Nephron (organoid): Measurements from ENCODE around the gene RUSC2.

ENCODE experiments used
- H3K27ac Mint-ChIP-seq, 3 experiments: 2 replicates each; pipeline ENCODE4 v1.8.0; 2020; ENCODE audit warnings: mixed read lengths in 3 of 3, mild to moderate bottlenecking in 2 of 3, moderate library complexity in 1 of 3
- H3K27me3 Mint-ChIP-seq: 2 replicates; pipeline ENCODE4 v1.8.0; 2021; ENCODE audit warnings: low read depth, mild to moderate bottlenecking, moderate library complexity, mixed read lengths
- H3K36me3 Mint-ChIP-seq: 2 replicates; pipeline ENCODE4 v1.8.0; 2020; ENCODE audit warnings: low read depth, mixed read lengths
- H3K4me1 Mint-ChIP-seq: 2 replicates; pipeline ENCODE4 v1.8.0; 2020; ENCODE audit warnings: mixed read lengths
- H3K4me3 Mint-ChIP-seq, 3 experiments: 2 replicates each; pipeline ENCODE4 v1.8.0; 2020; ENCODE audit warnings: mild to moderate bottlenecking in 3 of 3, mixed read lengths in 3 of 3, moderate library complexity in 2 of 3
- H3K9me3 Mint-ChIP-seq: 2 replicates; pipeline ENCODE4 v1.8.0; 2020; ENCODE audit warnings: mixed read lengths
- TF ChIP-seq, protein P1 (sequence below), 3 experiments: fragments of 200-600 bp; sonication (generic); IDR thresholded peaks; one replicate each; pipeline ENCODE4 v1.5.0; 2021; ENCODE audit warnings: antibody characterized with exemption in 3 of 3; ENCODE audit not compliant: unreplicated experiment in 3 of 3

RUSC2 gene

DNA sequence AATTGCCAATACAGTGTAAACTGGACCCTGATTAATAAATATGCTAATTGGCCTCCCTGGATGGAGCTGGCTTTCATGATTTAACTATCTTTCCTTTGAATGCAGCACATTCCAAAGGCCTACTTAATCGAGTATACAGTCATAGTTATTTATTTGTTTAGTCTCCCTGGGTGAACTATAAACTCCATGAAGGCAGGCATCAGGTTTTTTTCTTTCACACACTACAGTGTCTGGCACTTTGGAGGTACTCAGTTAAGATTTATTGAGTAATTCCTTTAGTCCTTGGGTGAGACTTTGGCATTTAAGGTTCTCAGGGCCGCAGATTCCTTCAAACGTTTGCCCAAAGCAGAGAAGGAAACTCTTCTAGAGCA lies 20.5 kb downstream of the RUSC2 start:
- Mint-ChIP-seq H3K36me3 (no peaks in the 10 kb centered on the region), H3K4me1 (peaks cover 47% of the 10 kb centered on the region), H3K9me3 (no peaks in the 10 kb centered on the region), H3K27me3 (no peaks in the 10 kb centered on the region), H3K4me3 (peak overlapping the region in 1 of 3 experiments; percentile 48), H3K27ac (peak overlapping the region; percentile 83 to 99 (median 98))
- TF ChIP-seq, protein P1, sequence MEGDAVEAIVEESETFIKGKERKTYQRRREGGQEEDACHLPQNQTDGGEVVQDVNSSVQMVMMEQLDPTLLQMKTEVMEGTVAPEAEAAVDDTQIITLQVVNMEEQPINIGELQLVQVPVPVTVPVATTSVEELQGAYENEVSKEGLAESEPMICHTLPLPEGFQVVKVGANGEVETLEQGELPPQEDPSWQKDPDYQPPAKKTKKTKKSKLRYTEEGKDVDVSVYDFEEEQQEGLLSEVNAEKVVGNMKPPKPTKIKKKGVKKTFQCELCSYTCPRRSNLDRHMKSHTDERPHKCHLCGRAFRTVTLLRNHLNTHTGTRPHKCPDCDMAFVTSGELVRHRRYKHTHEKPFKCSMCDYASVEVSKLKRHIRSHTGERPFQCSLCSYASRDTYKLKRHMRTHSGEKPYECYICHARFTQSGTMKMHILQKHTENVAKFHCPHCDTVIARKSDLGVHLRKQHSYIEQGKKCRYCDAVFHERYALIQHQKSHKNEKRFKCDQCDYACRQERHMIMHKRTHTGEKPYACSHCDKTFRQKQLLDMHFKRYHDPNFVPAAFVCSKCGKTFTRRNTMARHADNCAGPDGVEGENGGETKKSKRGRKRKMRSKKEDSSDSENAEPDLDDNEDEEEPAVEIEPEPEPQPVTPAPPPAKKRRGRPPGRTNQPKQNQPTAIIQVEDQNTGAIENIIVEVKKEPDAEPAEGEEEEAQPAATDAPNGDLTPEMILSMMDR (IDR thresholded peaks at IDR 0.05; ENCODE audit: unreplicated experiment in 3 of 3): no peak

DNA sequence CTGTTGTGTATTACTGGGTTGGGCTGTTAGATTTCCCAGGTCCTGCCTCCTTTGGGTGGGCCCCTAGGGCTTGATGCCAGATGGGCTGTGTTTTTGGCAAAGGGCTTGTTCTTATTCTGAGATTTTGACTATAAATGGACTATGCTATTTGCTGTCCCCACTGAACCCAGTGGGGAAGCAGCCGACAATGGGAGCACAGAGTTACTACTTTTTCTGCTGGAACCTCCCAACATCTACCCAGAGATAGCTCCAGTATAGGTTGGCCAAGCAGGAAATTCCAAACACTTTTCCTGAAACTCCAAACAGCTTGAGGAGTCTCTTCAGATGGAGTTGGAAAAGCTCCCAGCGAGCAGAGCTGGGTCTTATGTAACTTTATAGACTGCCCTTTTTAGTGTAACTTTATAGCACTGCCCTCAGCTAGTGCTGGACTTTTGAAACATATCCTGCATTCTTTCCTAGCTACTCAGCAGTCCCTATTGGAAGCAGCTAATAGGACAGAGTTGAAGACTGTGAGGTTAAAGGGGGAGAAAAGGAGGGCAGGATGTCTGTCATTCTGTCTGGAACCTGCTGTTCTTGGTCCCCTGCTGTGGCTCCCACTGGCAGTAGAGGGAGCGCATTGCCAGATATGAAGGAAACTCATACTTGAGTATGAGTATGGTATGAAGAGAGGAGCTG lies 21.0 kb downstream of the RUSC2 start:
- peaks cover 47% of the 10 kb centered on the region for H3K4me1 Mint-ChIP-seq
- no peaks in the 10 kb centered on the region for H3K9me3 Mint-ChIP-seq
- peak overlapping the region; percentile 83 to 99 (median 98) for H3K27ac Mint-ChIP-seq
- peak overlapping the region in 1 of 3 experiments; percentile 48 for H3K4me3 Mint-ChIP-seq
- H3K36me3 Mint-ChIP-seq: no peaks in the 10 kb centered on the region
- TF ChIP-seq, protein P1 (IDR thresholded peaks at IDR 0.05; ENCODE audit: unreplicated experiment in 3 of 3): no peak
- H3K27me3 Mint-ChIP-seq: no peaks in the 10 kb centered on the region

DNA sequence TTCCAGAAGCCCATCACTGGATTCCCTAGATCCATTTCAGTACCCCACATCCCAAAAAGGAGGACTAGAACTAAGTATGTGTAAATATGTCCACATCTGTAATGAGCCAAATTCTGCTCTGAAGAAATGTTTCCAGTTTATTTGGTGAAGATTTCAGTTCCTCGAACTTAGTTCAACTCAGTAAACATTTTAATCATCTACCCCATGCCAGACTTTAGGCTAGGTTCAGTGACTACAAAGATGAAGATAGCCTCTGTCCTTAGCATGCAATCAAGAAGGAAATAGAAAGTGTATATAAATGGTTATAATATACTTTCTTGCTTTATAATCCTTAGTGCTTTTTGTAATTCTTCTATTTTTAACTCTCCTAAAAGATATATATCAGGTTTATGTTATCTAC lies 21.5 kb downstream of the RUSC2 start:
- TF ChIP-seq, protein P1 (IDR thresholded peaks at IDR 0.05; ENCODE audit: unreplicated experiment in 3 of 3): no peak
- H3K27me3 Mint-ChIP-seq: no peaks in the 10 kb centered on the region
- no peak overlapping the region for H3K4me3 Mint-ChIP-seq
- peak overlapping the region; percentile 83 to 99 (median 98) for H3K27ac Mint-ChIP-seq
- H3K4me1 Mint-ChIP-seq: peaks cover 53% of the 10 kb centered on the region
- H3K9me3 Mint-ChIP-seq: no peaks in the 10 kb centered on the region
- H3K36me3 Mint-ChIP-seq: no peaks in the 10 kb centered on the region

DNA sequence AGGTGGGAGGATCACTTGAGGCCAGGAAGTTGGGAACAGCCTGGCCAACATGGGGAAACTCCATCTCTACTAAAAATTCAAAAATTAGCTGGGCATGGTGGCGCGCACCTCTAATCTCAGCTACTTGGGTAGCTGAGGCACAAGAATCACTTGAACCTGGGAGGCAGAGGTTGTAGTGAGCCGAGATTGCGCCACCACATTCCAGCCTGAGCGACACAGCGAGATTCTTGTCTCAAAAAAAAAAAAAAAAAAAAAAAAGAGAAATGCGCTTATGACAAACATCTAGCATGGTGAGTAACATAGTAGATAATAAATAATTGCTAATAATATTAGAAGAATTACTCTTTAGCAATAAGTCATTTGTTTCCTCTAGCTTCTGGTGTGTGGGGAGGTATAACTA lies 25.9 kb downstream of the RUSC2 start:
- Mint-ChIP-seq H3K27me3 (no peaks in the 10 kb centered on the region), H3K4me1 (peaks cover 75% of the 10 kb centered on the region), H3K4me3 (no peak overlapping the region), H3K9me3 (no peaks in the 10 kb centered on the region), H3K36me3 (no peaks in the 10 kb centered on the region), H3K27ac (peak overlapping the region; percentile 89 to 96 (median 93))
- TF ChIP-seq, protein P1 (IDR thresholded peaks at IDR 0.05; ENCODE audit: unreplicated experiment in 3 of 3): no peak

DNA sequence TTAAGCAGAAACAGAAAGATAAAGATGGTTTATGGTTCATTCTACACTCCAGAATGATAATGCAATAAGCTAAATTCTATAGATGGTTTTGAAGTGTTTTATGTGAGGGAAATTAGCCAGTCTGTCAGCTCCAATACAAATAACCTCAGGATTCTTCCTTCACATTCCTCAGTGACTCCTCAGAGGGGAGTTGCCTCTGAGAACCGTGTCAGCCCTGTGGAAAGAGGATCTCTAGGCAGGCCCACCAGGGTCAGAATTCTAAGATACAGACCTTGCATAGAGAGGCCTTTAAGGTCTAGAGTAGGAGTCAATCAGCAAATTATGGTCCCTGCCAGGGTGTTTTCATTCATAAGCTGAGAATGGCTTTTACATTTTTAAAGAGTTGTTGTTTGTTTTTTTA lies 26.6 kb downstream of the RUSC2 start:
- peak overlapping the region in 1 of 3 experiments; percentile 0 for H3K4me3 Mint-ChIP-seq
- H3K27me3 Mint-ChIP-seq: no peaks in the 10 kb centered on the region
- TF ChIP-seq, protein P1 (IDR thresholded peaks at IDR 0.05; ENCODE audit: unreplicated experiment in 3 of 3): no peak
- H3K27ac Mint-ChIP-seq: peak overlapping the region; percentile 89 to 96 (median 93)
- no peaks in the 10 kb centered on the region for H3K9me3 Mint-ChIP-seq
- peaks cover 73% of the 10 kb centered on the region for H3K4me1 Mint-ChIP-seq
- no peaks in the 10 kb centered on the region for H3K36me3 Mint-ChIP-seq

DNA sequence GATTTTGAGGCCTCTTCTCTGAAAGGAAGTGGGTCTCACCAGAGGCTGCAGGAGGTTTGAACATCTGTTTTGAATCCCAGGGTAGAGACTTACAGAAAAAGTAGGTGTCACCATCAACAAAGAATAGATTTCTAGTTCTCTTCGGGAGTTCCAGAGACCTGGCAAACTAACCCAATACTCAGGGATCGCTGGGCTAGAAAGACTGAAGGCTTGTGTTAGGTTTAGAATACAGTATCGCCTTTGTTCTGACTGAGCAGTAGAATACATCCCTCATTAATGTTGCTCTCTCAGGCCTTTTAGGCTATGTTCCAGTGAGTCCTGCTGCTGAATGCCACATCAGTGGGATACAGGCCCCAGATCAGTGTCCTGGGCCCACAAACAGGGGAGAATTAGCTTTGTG lies 27.2 kb downstream of the RUSC2 start:
- Mint-ChIP-seq H3K9me3 (no peaks in the 10 kb centered on the region), H3K4me1 (peaks cover 78% of the 10 kb centered on the region), H3K27me3 (no peaks in the 10 kb centered on the region), H3K4me3 (peak overlapping the region in 2 of 3 experiments; percentile 26 to 58), H3K36me3 (no peaks in the 10 kb centered on the region), H3K27ac (peak overlapping the region; percentile 89 to 96 (median 93))
- TF ChIP-seq, protein P1 (IDR thresholded peaks at IDR 0.05; ENCODE audit: unreplicated experiment in 3 of 3): no peak
